Loucy (cell line): Measurements from ENCODE around the gene TTC24.

Experiments used
- CTCF ChIP-seq: fragments of 200-600 bp; sonication (generic); conservative IDR thresholded peaks from 2 replicates; pipeline ENCODE4 v1.5.1; 2014; ENCODE audit warnings: mild to moderate bottlenecking, antibody characterized with exemption, low read length
- EZH2phosphoT487 ChIP-seq: fragments of 200-600 bp; IDR thresholded peaks from 2 replicates; pipeline ENCODE4 v1.6.1; 2018; ENCODE audit warnings: antibody characterized with exemption, mild to moderate bottlenecking, moderate library complexity, borderline replicate concordance

- TF ChIP-seq CTCF (no peak), EZH2phosphoT487 (no peak)
These were observed 45.4 kb downstream of the TTC24 start for GRCh38 chr1:156624814-156625435.
